Measurements from ENCODE around the gene TRAPPC14.

TRAPPC14 gene

DNA sequence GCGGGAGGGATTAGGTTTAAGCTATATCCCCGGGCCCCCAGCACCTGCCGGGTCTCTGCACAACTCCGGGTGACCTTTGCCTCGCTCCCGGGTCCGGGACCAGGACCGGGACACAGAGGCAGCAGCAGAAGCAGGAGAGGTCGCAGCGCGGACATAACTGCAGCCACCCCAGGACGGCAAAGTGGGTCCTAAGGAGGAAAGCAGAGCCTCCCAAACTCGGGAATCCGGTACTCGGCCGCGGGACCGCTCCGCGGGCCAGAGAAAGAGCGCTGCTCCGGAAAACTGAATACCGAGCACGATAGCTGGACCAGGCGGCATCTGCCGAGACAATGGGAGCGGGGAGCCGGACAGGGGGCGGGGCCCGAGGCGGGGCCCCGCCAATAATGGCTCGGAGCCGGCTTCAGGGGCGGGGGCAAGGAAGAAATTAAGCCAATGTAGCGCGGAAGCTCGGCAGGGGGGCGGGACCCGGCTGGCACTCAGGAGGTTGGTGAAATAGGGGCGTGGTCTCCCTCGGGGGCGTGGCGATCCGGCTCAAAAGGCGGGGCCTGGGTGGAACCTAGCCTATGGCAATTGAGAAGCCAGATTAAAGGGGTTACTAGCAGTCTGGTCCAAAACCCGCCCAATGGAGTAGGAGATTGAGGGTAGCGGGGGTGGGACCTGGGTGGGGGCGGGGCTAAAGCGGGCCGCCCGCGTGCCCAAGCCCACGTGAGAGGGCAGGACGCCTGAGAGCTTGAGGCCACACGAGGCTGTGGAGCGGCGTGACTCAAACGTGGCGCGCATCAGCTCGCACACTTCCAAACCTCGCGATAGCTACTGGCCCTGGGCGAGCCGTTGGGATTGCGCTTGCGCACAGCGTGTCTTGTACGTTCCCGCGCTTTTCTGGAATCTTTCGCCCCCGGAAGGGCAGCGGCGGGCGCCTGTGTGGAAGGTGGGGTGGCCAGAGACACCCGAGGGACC is 18.8 kb upstream of the TRAPPC14 start, which contains the start of the genes GPC2 and STAG3 (continued):
- TF ChIP-seq ZNF501 (tag by site-specific recombination; IDR thresholded peaks at IDR 0.05), result no peak
- TF ChIP-seq ZNF335 (tag by site-specific recombination; conservative IDR thresholded peaks at IDR 0.05), result peak; percentile 44; the same call in 1 of the 2 replicates
- no peak for TF ChIP-seq ZSCAN16 (tag by site-specific recombination; IDR thresholded peaks at IDR 0.05)
- TF ChIP-seq ZNF677 (tag by site-specific recombination; IDR thresholded peaks at IDR 0.05), result no peak
- no peak for TF ChIP-seq ZNF670 (tag by site-specific recombination; IDR thresholded peaks at IDR 0.05; ENCODE audit: low read depth)
- no peak for TF ChIP-seq ZNF140 (tag by site-specific recombination; IDR thresholded peaks at IDR 0.05)
- 0 out of 2 replicates have a peak, but pooled peaks have one; percentile 37 for TF ChIP-seq ZXDB (tag by site-specific recombination; IDR thresholded peaks at IDR 0.05)
- TF ChIP-seq ZNF350 (tag by site-specific recombination; IDR thresholded peaks at IDR 0.05), result no peak
- no peak for TF ChIP-seq ZNF560 (tag by site-specific recombination; IDR thresholded peaks at IDR 0.05; ENCODE audit: borderline replicate concordance)
- no peak for TF ChIP-seq RBAK (tag by site-specific recombination; IDR thresholded peaks at IDR 0.05)
- TF ChIP-seq ZBTB44 (tag by site-specific recombination; IDR thresholded peaks at IDR 0.05), result no peak
- no peak for TF ChIP-seq ZNF391 (tag by site-specific recombination; IDR thresholded peaks at IDR 0.05; ENCODE audit: borderline replicate concordance, low read depth)
- TF ChIP-seq ZNF624 (tag by site-specific recombination; IDR thresholded peaks at IDR 0.05), result no peak
- no peak for TF ChIP-seq SP7 (tag by site-specific recombination; IDR thresholded peaks at IDR 0.05)
- no peak for TF ChIP-seq KLF10 (tag by site-specific recombination; IDR thresholded peaks at IDR 0.05)
- TF ChIP-seq BCL11B (tag by site-specific recombination; IDR thresholded peaks at IDR 0.05; ENCODE audit: low read depth), result no peak
- no peak for TF ChIP-seq ZNF76 (tag by site-specific recombination; IDR thresholded peaks at IDR 0.05; ENCODE audit: borderline replicate concordance, low read depth)
- TF ChIP-seq ZFHX2 (tag by site-specific recombination; conservative IDR thresholded peaks at IDR 0.05), result 0 out of 2 replicates have a peak, but pooled peaks have one; percentile 33
- no peak for TF ChIP-seq ZNF311 (tag by site-specific recombination; IDR thresholded peaks at IDR 0.05; ENCODE audit: borderline replicate concordance)
- TF ChIP-seq KLF16 (tag by site-specific recombination; IDR thresholded peaks at IDR 0.05), result peak; percentile 30; the same call in 1 of the 2 replicates
- no peak for TF ChIP-seq ZNF16 (tag by site-specific recombination; IDR thresholded peaks at IDR 0.05; ENCODE audit: low read depth)
- no peak for TF ChIP-seq ZNF621 (tag by site-specific recombination; IDR thresholded peaks at IDR 0.05)
- no peak for TF ChIP-seq PRDM4 (tag by site-specific recombination; IDR thresholded peaks at IDR 0.05)
- TF ChIP-seq ZNF157 (tag by site-specific recombination; IDR thresholded peaks at IDR 0.05), result no peak
- no peak for TF ChIP-seq HOXC10 (CRISPR knock-in tag; IDR thresholded peaks at IDR 0.05)
- peak; percentile 96 for TF ChIP-seq ZBTB17 (tag by site-specific recombination; IDR thresholded peaks at IDR 0.05)
- no peak for TF ChIP-seq ZNF548 (tag by site-specific recombination; IDR thresholded peaks at IDR 0.05)
- peak; percentile 62; the same call in 1 of the 2 replicates for TF ChIP-seq HIC1 (tag by site-specific recombination; IDR thresholded peaks at IDR 0.05)
- TF ChIP-seq PBX3 (CRISPR knock-in tag; IDR thresholded peaks at IDR 0.05), result peak; percentile 45; the same call in 1 of the 2 replicates
- TF ChIP-seq ZNF530 (tag by site-specific recombination; IDR thresholded peaks at IDR 0.05; ENCODE audit: low read depth), result no peak
- TF ChIP-seq ZNF555 (tag by site-specific recombination; conservative IDR thresholded peaks at IDR 0.05), result no peak
- TF ChIP-seq MYNN (tag by site-specific recombination; IDR thresholded peaks at IDR 0.05; ENCODE audit: borderline replicate concordance), result no peak

Measured in HEK293 (cell line).